GM18505 (cell line): ENCODE measurements around the gene ADGB.
"Not testable (repeated sequence)": the region's sequence is repeated elsewhere in the genome, so short reads cannot be mapped to it uniquely, and the experiment has no call there.

ENCODE experiments used
- ATAC-seq: cut with Tn5 transposase; IDR thresholded peaks from one replicate; pipeline ENCODE4 v1.9.1; 2021; ENCODE audit not compliant: unreplicated experiment
- POLR2A ChIP-seq: IDR thresholded peaks from 4 replicates; pipeline ENCODE4 v1.6.1; 2011; ENCODE audit warnings: borderline replicate concordance; ENCODE audit not compliant: insufficient read depth, insufficient read length; ENCODE audit errors: extremely low read depth

Gene ADGB

GRCh38 chr6:146598772-146599405 lies at the start of gene ADGB:
Gene ADGB, plus strand, starts transcription at chr6:146598972. Its CDS starts 69 bp downstream, at chr6:146599041.
- TF ChIP-seq POLR2A: no peak
- no peak for ATAC-seq

- no peak for ATAC-seq
- no peak for TF ChIP-seq POLR2A
Measured at GRCh38 chr6:146550911-146551310, 47.9 kb upstream of the ADGB start.

DNA sequence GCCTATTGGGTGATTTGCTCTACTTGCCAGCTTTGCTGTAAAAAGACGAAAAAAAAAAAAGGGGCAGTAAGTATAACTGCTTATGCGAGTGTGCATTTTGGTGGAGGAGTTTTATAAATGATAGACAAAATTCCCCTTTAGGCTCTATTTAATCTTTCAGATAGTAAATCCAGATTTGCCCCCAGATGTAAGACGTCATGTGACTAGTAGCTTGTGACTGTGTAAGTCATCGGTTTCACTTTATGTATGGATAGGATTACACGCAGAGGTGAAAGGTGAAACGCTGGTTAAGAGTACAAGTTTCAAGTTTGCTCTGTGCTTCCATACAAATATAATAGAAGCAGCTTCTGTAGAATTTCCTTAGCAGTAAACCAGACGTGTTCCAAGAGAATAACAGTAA lies 47.2 kb upstream of the ADGB start:
- no peak for ATAC-seq
- no peak for TF ChIP-seq POLR2A

- no peak for TF ChIP-seq POLR2A
- no peak for ATAC-seq
Measured at GRCh38 chr6:146553377-146554135, 45.2 kb upstream of the ADGB start.

DNA sequence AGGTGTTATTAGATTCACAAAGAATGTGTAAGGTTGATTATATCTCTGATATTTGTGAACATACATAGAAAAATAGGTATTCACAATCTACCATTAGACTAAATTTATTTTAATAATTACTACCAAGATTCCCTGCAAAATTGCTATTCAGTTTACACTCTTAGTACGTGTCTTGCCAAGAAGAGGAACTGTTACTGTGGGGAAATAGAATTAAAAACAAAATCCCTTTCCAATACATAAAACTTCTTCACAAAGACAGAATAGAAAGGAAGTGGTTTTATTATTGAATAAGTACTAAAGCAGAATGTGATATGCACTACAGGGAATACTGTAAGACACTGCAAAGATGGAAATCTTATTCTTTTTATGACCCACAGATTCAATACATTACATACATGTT lies 38.2 kb upstream of the ADGB start:
- no peak for ATAC-seq
- no peak for TF ChIP-seq POLR2A

GRCh38 chr6:146566661-146567060 lies 32.1 kb upstream of the ADGB start:
- ATAC-seq: not testable (repeated sequence)

DNA sequence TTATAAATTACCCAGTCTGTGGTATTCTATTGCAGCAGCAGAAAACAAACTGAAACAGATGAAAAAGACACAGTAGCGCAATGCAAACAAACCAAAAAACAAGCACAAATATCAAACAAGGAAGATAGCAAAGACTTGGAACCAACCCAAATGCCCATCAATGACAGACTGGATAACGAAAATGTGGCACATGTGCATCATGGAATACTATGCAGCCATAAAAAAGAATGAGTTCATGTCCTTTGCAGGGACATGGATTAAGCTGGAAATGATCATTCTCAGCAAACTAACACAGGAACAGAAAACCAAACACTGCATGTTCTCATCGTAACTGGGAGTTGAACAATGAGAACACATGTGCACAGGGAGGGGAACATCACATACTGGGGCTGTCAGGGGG lies 30.2 kb upstream of the ADGB start:
- ATAC-seq: not testable (repeated sequence)

GRCh38 chr6:146574211-146574610 lies 24.6 kb upstream of the ADGB start:
- no peak for TF ChIP-seq POLR2A
- ATAC-seq: no peak

DNA sequence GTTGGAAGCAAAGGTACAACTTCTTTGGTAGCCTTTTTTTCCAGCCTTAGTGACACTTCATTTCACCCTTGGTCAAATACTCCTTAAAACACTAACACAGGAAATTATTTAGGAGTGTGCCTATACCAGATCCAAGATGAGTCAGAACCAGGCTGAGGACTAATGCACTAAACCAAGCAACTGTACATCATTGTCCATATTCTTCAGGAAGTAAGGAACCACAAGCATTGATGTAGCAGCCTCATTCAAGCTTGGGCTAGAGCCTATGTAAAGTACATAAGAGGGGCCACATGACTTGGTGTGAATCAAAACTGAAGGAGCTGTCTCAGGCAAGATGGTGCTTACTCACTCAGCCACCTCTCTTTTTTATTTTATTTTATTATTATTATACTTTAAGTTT lies 20.7 kb upstream of the ADGB start:
- TF ChIP-seq POLR2A: no peak
- no peak for ATAC-seq

GRCh38 chr6:146581968-146582367 lies 16.8 kb upstream of the ADGB start:
- TF ChIP-seq POLR2A: no peak
- no peak for ATAC-seq

GRCh38 chr6:146582857-146583256 lies 15.9 kb upstream of the ADGB start:
- TF ChIP-seq POLR2A: no peak
- no peak for ATAC-seq

DNA sequence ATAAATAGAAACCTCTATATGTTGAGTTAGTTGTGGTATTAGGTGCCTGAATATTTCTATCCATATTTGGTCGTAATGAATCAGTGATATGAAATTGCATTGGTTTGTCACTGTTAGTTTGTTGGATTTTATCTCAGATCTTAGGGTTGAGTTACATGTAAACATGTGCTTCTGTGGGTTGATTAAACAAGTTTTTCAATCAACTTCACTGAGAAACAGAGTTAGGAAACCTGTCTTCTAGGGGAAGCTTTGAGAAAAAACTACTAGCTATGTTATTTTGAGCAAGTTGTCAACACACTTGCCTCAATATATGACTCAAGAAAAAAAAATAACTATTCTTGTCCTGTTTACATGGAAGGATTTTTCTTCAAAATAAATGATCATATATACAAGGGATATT lies 14.8 kb upstream of the ADGB start:
- TF ChIP-seq POLR2A: no peak
- no peak for ATAC-seq

- ATAC-seq: no peak
- no peak for TF ChIP-seq POLR2A
Measured at GRCh38 chr6:146587459-146587858, 11.3 kb upstream of the ADGB start.

DNA sequence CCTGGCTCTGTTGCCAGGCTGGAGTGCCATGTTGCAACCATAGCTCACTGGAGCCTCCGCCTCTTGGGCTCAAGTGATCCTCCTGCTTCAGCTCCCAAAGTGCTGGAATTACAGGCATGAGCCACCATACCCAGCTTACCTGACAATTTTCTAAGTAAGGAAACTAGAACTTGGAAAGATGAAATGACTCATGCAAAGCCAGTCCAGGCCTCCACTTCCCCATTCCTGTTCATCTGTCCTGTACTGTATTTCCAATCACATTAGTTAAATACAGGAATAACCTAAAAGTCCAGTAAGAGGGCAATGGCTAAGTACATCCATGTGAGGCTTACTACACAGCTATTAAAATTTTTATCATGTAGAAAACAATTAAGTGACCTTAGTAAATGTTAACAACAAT lies 8.3 kb upstream of the ADGB start:
- ATAC-seq: no peak
- no peak for TF ChIP-seq POLR2A
